DMS 273 treated with DMSO at 0.1 percent for 48 hours (cell line): ENCODE data around the gene PSMB8.

Source experiments
- DNase-seq: peaks from one replicate; lab custom pipeline; 2025; lab: John Stamatoyannopoulos, UW

PSMB8 gene

DNA sequence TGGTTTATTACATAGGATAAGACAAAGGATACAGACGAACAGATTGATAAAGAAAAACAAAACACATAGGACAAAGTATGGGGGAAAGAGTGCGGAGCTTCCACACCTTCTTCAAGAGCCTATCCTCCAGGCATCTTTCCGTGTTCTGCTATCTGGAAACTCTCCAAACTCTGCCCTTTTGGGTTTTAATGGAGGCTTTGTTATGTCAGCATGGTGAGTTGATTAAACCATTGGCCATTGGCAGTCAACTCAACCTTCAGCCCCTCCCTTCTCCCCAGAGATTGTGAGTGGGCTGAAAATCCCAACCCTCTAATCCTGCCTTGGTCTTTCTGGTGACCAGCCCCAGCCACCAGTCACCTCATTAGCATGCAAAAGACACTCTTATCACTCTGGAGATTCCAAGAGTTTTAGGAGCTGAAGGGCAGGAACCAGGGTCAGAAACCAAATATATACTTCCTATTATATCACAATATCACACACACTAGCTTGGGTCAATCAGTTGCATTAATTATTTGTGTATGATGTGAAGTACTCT lies 50.9 kb downstream of the PSMB8 start:
- no peak for DNase-seq
